A549 (cell line): ENCODE results near the gene ERBB3.

Experiments used
- CBX8 ChIP-seq: fragments of 200-600 bp; sonication (generic); IDR thresholded peaks from 2 replicates; pipeline ENCODE4 v1.6.1; 2016
- HDAC2 ChIP-seq: fragments of 200-600 bp; sonication (generic); IDR thresholded peaks from 2 replicates; pipeline ENCODE4 v1.6.1; 2016
- JUN ChIP-seq, 2 experiments: fragments of >200 bp; sonication (Bioruptor Twin); formaldehyde crosslinking; IDR thresholded peaks; 2 replicates in 1 of 2; 3 replicates in 1 of 2; pipeline ENCODE4 v1.6.1; 2016 to 2017
- JUNB ChIP-seq: fragments of >200 bp; sonication (Bioruptor Twin); formaldehyde crosslinking; IDR thresholded peaks from 2 replicates; pipeline ENCODE4 v1.6.1; 2016
- MAZ ChIP-seq: fragments of 150-350 bp; IDR thresholded peaks from 2 replicates; pipeline ENCODE4 v1.6.1; 2014; ENCODE audit warnings: antibody characterized with exemption, low read depth, low read length, borderline replicate concordance
- NR3C1 ChIP-seq: fragments of >200 bp; sonication (Bioruptor Twin); formaldehyde crosslinking; IDR thresholded peaks from 3 replicates; pipeline ENCODE4 v1.6.1; 2017
- PHF8 ChIP-seq: fragments of 200-600 bp; sonication (generic); IDR thresholded peaks from 2 replicates; pipeline ENCODE4 v1.6.1; 2016; ENCODE audit warnings: low read depth, mild to moderate bottlenecking, antibody characterized with exemption, moderate library complexity, borderline replicate concordance
- RCOR1 ChIP-seq: fragments of 150-350 bp; IDR thresholded peaks from 2 replicates; pipeline ENCODE4 v1.6.1; 2014; ENCODE audit warnings: antibody characterized with exemption, low read length, low read depth
- TF ChIP-seq, protein P1 (sequence below): fragments of >200 bp; sonication (Bioruptor Twin); formaldehyde crosslinking; IDR thresholded peaks from 3 replicates; pipeline ENCODE4 v1.5.1; 2016
- TF ChIP-seq, protein P2 (sequence below): IDR thresholded peaks from 2 replicates; pipeline ENCODE4 v1.6.1; 2012; ENCODE audit warnings: low read depth, borderline replicate concordance
- TF ChIP-seq, protein P3 (sequence below): fragments of 200-600 bp; sonication (generic); IDR thresholded peaks from 2 replicates; pipeline ENCODE4 v1.6.1; 2016; ENCODE audit warnings: antibody characterized with exemption, mild to moderate bottlenecking, moderate library complexity
- TF ChIP-seq, protein P4 (sequence below): IDR thresholded peaks from 2 replicates; pipeline ENCODE4 v1.6.1; 2012
- TF ChIP-seq, protein P5 (sequence below): fragments of 150-350 bp; IDR thresholded peaks from 2 replicates; pipeline ENCODE4 v1.6.1; 2014; ENCODE audit warnings: low read depth, mild to moderate bottlenecking, low read length

DNA sequence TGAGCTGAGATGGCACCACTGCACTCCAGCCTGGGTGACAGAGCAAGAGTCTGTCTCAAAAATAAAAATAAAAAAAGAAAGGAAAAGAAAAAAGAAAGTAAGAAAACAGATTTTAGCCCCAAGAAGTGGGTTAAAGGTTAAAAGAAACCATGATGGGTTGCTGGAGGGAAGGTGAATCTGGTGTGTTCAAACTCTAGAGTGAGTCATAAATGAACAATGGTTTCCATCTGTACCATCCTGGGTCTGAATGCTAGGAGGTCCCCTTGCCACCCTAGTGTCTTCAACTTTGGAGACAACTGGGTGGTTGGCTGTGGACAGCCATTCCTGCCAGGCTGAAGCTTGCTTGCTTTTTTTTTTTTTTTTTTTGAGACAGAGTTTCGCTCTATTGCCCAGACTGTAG is 39.8 kb upstream of the ERBB3 start:
- TF ChIP-seq MAZ, result no peak
- TF ChIP-seq, protein P1, sequence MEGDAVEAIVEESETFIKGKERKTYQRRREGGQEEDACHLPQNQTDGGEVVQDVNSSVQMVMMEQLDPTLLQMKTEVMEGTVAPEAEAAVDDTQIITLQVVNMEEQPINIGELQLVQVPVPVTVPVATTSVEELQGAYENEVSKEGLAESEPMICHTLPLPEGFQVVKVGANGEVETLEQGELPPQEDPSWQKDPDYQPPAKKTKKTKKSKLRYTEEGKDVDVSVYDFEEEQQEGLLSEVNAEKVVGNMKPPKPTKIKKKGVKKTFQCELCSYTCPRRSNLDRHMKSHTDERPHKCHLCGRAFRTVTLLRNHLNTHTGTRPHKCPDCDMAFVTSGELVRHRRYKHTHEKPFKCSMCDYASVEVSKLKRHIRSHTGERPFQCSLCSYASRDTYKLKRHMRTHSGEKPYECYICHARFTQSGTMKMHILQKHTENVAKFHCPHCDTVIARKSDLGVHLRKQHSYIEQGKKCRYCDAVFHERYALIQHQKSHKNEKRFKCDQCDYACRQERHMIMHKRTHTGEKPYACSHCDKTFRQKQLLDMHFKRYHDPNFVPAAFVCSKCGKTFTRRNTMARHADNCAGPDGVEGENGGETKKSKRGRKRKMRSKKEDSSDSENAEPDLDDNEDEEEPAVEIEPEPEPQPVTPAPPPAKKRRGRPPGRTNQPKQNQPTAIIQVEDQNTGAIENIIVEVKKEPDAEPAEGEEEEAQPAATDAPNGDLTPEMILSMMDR, result no peak
- no peak for TF ChIP-seq RCOR1
- TF ChIP-seq, protein P2, sequence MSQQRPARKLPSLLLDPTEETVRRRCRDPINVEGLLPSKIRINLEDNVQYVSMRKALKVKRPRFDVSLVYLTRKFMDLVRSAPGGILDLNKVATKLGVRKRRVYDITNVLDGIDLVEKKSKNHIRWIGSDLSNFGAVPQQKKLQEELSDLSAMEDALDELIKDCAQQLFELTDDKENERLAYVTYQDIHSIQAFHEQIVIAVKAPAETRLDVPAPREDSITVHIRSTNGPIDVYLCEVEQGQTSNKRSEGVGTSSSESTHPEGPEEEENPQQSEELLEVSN, result no peak
- TF ChIP-seq JUN (IDR thresholded peaks at IDR 0.05), result no peak
- TF ChIP-seq NR3C1, result no peak
- TF ChIP-seq, protein P3, sequence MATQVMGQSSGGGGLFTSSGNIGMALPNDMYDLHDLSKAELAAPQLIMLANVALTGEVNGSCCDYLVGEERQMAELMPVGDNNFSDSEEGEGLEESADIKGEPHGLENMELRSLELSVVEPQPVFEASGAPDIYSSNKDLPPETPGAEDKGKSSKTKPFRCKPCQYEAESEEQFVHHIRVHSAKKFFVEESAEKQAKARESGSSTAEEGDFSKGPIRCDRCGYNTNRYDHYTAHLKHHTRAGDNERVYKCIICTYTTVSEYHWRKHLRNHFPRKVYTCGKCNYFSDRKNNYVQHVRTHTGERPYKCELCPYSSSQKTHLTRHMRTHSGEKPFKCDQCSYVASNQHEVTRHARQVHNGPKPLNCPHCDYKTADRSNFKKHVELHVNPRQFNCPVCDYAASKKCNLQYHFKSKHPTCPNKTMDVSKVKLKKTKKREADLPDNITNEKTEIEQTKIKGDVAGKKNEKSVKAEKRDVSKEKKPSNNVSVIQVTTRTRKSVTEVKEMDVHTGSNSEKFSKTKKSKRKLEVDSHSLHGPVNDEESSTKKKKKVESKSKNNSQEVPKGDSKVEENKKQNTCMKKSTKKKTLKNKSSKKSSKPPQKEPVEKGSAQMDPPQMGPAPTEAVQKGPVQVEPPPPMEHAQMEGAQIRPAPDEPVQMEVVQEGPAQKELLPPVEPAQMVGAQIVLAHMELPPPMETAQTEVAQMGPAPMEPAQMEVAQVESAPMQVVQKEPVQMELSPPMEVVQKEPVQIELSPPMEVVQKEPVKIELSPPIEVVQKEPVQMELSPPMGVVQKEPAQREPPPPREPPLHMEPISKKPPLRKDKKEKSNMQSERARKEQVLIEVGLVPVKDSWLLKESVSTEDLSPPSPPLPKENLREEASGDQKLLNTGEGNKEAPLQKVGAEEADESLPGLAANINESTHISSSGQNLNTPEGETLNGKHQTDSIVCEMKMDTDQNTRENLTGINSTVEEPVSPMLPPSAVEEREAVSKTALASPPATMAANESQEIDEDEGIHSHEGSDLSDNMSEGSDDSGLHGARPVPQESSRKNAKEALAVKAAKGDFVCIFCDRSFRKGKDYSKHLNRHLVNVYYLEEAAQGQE, result no peak
- no peak for TF ChIP-seq JUNB
- TF ChIP-seq HDAC2, result no peak
- TF ChIP-seq CBX8, result no peak
- TF ChIP-seq, protein P4, sequence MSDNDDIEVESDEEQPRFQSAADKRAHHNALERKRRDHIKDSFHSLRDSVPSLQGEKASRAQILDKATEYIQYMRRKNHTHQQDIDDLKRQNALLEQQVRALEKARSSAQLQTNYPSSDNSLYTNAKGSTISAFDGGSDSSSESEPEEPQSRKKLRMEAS, result no peak
- no peak for TF ChIP-seq PHF8
- TF ChIP-seq, protein P5, sequence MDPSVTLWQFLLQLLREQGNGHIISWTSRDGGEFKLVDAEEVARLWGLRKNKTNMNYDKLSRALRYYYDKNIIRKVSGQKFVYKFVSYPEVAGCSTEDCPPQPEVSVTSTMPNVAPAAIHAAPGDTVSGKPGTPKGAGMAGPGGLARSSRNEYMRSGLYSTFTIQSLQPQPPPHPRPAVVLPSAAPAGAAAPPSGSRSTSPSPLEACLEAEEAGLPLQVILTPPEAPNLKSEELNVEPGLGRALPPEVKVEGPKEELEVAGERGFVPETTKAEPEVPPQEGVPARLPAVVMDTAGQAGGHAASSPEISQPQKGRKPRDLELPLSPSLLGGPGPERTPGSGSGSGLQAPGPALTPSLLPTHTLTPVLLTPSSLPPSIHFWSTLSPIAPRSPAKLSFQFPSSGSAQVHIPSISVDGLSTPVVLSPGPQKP, result no peak
